Measurements from ENCODE around the gene PRKG1.
"Not testable (repeated sequence)": the region's sequence is repeated elsewhere in the genome, so short reads cannot be mapped to it uniquely, and the experiment has no call there.

PRKG1 gene

GRCh38 chr10:51447119-51447518 is 372.8 kb downstream of the PRKG1 start:
- Histone ChIP-seq H3K27ac (no peak overlapping the region), H3K36me3 (no peaks in the 10 kb centered on the region), H3K4me3 (ENCODE audit: low read depth, low read length) (no peak overlapping the region), H3K27me3 (ENCODE audit: insufficient read depth, low read depth, severe bottlenecking) (no peaks in the 10 kb centered on the region), H3K9me3 (ENCODE audit: severe bottlenecking) (no peaks in the 10 kb centered on the region)
- no peak for DNase-seq
- no peak for TF ChIP-seq CTCF (IDR thresholded peaks at IDR 0.05; ENCODE audit: low read depth, low read length)

GRCh38 chr10:51455762-51456161 is 381.5 kb downstream of the PRKG1 start:
- H3K9me3 ChIP-seq (ENCODE audit: severe bottlenecking); H3K27ac ChIP-seq; H3K36me3 ChIP-seq; H3K4me3 ChIP-seq (ENCODE audit: low read depth, low read length); H3K27me3 ChIP-seq (ENCODE audit: insufficient read depth, low read depth, severe bottlenecking); DNase-seq: not testable (repeated sequence)

- H3K4me3 ChIP-seq (ENCODE audit: low read depth, low read length), result no peak overlapping the region
- no peaks in the 10 kb centered on the region for H3K27me3 ChIP-seq (ENCODE audit: insufficient read depth, low read depth, severe bottlenecking)
- H3K36me3 ChIP-seq, result no peaks in the 10 kb centered on the region
- TF ChIP-seq CTCF (IDR thresholded peaks at IDR 0.05; ENCODE audit: low read depth, low read length), result no peak
- no peak for DNase-seq
- H3K9me3 ChIP-seq (ENCODE audit: severe bottlenecking), result no peaks in the 10 kb centered on the region
- no peak overlapping the region for H3K27ac ChIP-seq
These were observed 385.2 kb downstream of the PRKG1 start for GRCh38 chr10:51459476-51459875.

- no peaks in the 10 kb centered on the region for H3K36me3 ChIP-seq
- H3K27ac ChIP-seq, result no peak overlapping the region
- no peaks in the 10 kb centered on the region for H3K27me3 ChIP-seq (ENCODE audit: insufficient read depth, low read depth, severe bottlenecking)
- no peak for DNase-seq
- no peak overlapping the region for H3K4me3 ChIP-seq (ENCODE audit: low read depth, low read length)
- no peak for TF ChIP-seq CTCF (IDR thresholded peaks at IDR 0.05; ENCODE audit: low read depth, low read length)
- no peaks in the 10 kb centered on the region for H3K9me3 ChIP-seq (ENCODE audit: severe bottlenecking)
These were observed 387.9 kb downstream of the PRKG1 start for GRCh38 chr10:51462076-51462779.

- no peak for TF ChIP-seq CTCF (IDR thresholded peaks at IDR 0.05; ENCODE audit: low read depth, low read length)
- Histone ChIP-seq H3K27ac (no peak overlapping the region), H3K36me3 (no peaks in the 10 kb centered on the region), H3K4me3 (ENCODE audit: low read depth, low read length) (no peak overlapping the region), H3K27me3 (ENCODE audit: insufficient read depth, low read depth, severe bottlenecking) (no peaks in the 10 kb centered on the region), H3K9me3 (ENCODE audit: severe bottlenecking) (no peaks in the 10 kb centered on the region)
- DNase-seq, result no peak
These were observed 394.1 kb downstream of the PRKG1 start for GRCh38 chr10:51468424-51468823.

- no peaks in the 10 kb centered on the region for H3K27me3 ChIP-seq (ENCODE audit: insufficient read depth, low read depth, severe bottlenecking)
- no peak for TF ChIP-seq CTCF (IDR thresholded peaks at IDR 0.05; ENCODE audit: low read depth, low read length)
- DNase-seq, result no peak
- no peaks in the 10 kb centered on the region for H3K36me3 ChIP-seq
- H3K27ac ChIP-seq, result no peak overlapping the region
- no peak overlapping the region for H3K4me3 ChIP-seq (ENCODE audit: low read depth, low read length)
- H3K9me3 ChIP-seq (ENCODE audit: severe bottlenecking), result no peaks in the 10 kb centered on the region
These were observed 395.4 kb downstream of the PRKG1 start for GRCh38 chr10:51469686-51470085.

Measured in WERI-Rb-1 (cell line).